Measurements from ENCODE around the gene SLC34A3.

DNA sequence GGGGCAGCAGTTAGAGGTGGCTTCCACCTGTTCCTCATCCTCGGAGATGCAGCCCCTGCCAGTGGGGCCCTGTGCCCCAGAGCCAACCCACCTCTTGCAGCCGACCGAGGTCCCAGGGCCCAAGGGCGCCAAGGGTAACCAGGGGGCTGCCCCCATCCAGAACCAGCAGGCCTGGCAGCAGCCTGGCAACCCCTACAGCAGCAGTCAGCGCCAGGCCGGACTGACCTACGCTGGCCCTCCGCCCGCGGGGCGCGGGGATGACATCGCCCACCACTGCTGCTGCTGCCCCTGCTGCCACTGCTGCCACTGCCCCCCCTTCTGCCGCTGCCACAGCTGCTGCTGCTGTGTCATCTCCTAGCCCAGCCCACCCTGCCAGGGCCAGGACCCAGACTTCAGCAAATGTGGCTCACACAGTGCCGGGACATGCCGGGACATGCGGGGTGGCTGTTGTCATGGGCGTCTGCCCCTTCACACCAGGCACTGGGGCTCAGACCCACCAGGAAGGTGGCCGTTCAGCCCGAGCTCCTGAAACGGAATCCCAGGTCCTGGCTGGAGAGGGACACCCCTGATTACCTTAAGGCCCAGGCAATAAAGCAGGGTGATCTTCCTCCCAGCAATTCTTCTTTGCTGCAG lies 4.9 kb upstream of the SLC34A3 start:
- TF ChIP-seq, protein P1, sequence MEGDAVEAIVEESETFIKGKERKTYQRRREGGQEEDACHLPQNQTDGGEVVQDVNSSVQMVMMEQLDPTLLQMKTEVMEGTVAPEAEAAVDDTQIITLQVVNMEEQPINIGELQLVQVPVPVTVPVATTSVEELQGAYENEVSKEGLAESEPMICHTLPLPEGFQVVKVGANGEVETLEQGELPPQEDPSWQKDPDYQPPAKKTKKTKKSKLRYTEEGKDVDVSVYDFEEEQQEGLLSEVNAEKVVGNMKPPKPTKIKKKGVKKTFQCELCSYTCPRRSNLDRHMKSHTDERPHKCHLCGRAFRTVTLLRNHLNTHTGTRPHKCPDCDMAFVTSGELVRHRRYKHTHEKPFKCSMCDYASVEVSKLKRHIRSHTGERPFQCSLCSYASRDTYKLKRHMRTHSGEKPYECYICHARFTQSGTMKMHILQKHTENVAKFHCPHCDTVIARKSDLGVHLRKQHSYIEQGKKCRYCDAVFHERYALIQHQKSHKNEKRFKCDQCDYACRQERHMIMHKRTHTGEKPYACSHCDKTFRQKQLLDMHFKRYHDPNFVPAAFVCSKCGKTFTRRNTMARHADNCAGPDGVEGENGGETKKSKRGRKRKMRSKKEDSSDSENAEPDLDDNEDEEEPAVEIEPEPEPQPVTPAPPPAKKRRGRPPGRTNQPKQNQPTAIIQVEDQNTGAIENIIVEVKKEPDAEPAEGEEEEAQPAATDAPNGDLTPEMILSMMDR (IDR thresholded peaks at IDR 0.05) = no peak
- TF ChIP-seq POLR2AphosphoS5 (IDR thresholded peaks at IDR 0.05) (no peak), POLR2A (IDR thresholded peaks at IDR 0.05) (no peak)
